ENCODE data around the gene C2orf15. TPM values are rescaled to one million over a fixed set of nuclear protein-coding genes. Genes with fewer than 3 reads are reported as not detected.

C2orf15 gene, protein sequence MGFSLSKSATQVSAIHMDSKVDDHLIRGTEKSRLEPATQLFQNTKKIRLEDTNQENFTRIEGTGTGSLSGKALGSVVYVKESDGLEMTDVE
- total RNA-seq, result 8.7 TPM

GRCh38 chr2:99141110-99142108, at the start of gene C2orf15:
TSS of gene C2orf15 (plus strand) at chr2:99141707. CDS start at chr2:99150559, 8,852 bp downstream.

DNA sequence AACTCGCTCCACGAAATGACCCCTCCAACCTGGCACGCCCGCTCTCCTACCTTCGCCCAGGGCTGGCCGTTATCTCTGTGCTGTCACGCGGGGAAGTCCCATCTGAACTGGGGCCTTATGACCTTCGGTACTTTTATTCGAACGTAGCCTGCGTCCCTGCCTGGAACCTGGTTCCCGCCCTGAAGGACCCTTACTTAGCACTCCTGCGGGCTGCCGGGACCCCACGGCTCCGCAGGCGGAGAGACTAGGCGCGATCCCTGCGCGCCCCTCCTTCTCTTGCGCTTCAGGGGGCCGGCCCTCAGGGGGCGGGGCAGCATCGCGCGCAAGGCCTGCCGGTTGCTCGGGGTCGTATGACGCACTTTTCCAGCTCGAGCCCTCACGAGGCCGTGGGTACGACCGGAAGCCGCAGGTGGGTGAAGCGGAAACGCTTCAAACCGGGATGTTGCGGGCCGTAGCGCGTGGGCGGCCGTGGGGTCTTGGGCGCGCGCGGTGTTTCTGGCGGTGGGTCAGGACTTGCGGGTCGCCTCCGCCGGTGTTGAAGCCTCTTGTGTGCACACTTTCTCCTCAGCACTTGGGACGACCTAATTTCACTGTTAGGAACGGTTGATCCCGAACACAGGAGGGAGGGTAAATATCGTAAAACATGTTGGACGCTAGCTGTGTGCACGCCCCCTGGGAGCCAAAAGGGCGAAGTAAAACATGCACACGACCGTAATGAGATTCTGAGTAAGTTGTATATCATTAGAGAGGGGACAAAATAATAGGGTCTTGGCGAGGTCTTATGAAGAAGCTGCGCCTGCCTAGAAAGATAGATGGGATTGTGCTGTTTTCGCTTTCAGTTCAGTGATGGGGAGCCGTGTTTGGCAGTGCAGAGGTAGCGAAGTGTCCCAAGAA, 13.4 kb downstream of the C2orf15 start, which contains the start of the genes LIPT1 and TSGA10:
Gene LIPT1 (plus strand): TSS at position 325 of the 894 bp plus-strand sequence. CDS start 6,991 bp downstream, outside the sequence.
Gene TSGA10 (minus strand): TSS at position 300 of the 894 bp plus-strand sequence. CDS start 45,503 bp downstream, outside the sequence.

DNA sequence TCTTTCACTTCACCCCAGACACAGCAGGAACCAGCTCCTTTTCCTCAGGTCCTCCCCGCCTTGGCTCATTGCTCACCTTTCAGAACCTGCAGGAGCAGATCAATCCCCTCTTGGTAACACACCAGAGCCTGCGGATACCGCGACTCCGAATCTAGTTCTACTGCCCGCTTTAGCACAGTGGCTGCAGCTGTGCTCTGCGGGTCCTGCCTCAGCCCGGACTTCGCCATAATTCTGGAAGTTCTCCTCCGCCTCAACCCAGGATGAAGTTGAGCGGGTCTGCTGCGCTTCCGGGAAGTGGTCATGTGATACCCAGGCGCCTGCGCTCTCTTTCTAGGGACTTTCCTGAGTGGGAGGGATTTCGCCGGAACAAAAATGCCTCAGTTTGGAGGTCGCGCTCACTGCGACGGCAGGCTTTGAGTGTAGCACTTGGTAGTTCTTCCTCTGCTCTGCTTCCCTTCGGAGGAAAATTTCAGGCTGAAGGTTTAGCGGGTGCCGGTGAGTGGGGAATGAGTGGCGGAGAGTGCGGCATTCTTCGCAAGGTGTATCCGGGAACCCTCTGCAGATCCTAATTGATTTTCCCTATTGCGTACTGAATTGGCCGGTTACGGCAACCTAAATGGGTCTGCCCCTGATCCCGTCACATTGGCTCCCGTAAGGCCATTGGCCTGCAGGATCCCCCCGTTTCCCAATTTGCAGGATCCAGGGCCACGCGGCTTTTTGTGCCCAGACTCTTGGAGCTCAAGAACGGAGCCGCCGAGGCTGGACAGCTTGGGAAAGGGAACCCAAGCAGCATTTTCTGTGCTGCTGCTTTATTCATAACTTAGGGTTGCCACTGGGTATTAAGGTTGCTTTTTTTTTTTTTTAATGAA, 39.5 kb downstream of the C2orf15 start, which contains the start of the genes MITD1 and MRPL30:
Gene MITD1 (minus strand): TSS at position 304 of the 869 bp plus-strand sequence. CDS start 77 bp downstream, at position 227.
Gene MRPL30 (plus strand): TSS at position 430 of the 869 bp plus-strand sequence. CDS start 5,020 bp downstream, outside the sequence.

Small RNA genes lying within 50 kb of the gene (small RNA-seq; reads per million reads assigned to genes)
- gene AC092587.1 (ENCODE audit: low replicate concordance), result not detected

Other genes starting within 250 kb of the C2orf15 start
- gene CRACDL, start 205.5 kb upstream of the C2orf15 start, total RNA-seq, result 4.6 TPM
- gene TSGA10, start 13.2 kb downstream of the C2orf15 start, total RNA-seq, result 14.7 TPM
- gene LIPT1, start 13.3 kb downstream of the C2orf15 start, total RNA-seq, result 9.9 TPM
- gene MITD1, start 39.4 kb downstream of the C2orf15 start, total RNA-seq, result 25.1 TPM
- gene MRPL30, start 39.5 kb downstream of the C2orf15 start, total RNA-seq, result 35.4 TPM
- not detected for gene LYG2, start 114.0 kb downstream of the C2orf15 start, total RNA-seq
- 1.1 TPM for gene LYG1, start 159.5 kb downstream of the C2orf15 start, total RNA-seq
- gene TXNDC9, start 194.6 kb downstream of the C2orf15 start, total RNA-seq, result 24.6 TPM
- gene EIF5B, start 195.7 kb downstream of the C2orf15 start, total RNA-seq, result 28.7 TPM